HL-60 (cell line): ENCODE data around the gene CACNA1C.

ENCODE experiments used
- DNase-seq, 2 experiments: peaks; one replicate each; pipeline ENCODE4 v3.0.0-alpha.2; 2010 to 2020; ENCODE audit warnings: low read depth in 1 of 2, low spot score in 1 of 2
- H3K27ac ChIP-seq: fragments of 250-450 bp; sonication (Bioruptor Pico); replicated peaks from 2 replicates; pipeline ENCODE4 v1.5.1; 2020; ENCODE audit warnings: mild to moderate bottlenecking, moderate library complexity
- H3K27me3 ChIP-seq: fragments of 250-450 bp; sonication (Bioruptor Pico); 2 replicates; pipeline ENCODE4 v1.5.1; 2021; ENCODE audit warnings: mild to moderate bottlenecking, moderate library complexity; ENCODE audit not compliant: insufficient read depth, poor library complexity, severe bottlenecking
- H3K4me3 ChIP-seq: replicated peaks from 2 replicates; pipeline ENCODE4 v1.5.1; 2011; ENCODE audit warnings: mild to moderate bottlenecking, control low read depth, low read length; ENCODE audit not compliant: insufficient read depth
- GABPA ChIP-seq: IDR thresholded peaks from 2 replicates; pipeline ENCODE4 v1.6.1; 2012; ENCODE audit warnings: low read depth
- POLR2AphosphoS5 ChIP-seq: IDR thresholded peaks from 2 replicates; pipeline ENCODE4 v1.6.1; 2012; ENCODE audit warnings: low read depth
- REST ChIP-seq: IDR thresholded peaks from 2 replicates; pipeline ENCODE4 v1.6.1; 2012; ENCODE audit warnings: low read depth; ENCODE audit not compliant: insufficient replicate concordance
- SPI1 ChIP-seq: IDR thresholded peaks from 2 replicates; pipeline ENCODE4 v1.6.1; 2012; ENCODE audit warnings: low read depth, mild to moderate bottlenecking, borderline replicate concordance
- TF ChIP-seq, protein P1 (sequence below): IDR thresholded peaks from one replicate; pipeline ENCODE4 v1.5.1; 2011; ENCODE audit warnings: low read length, control low read depth, inconsistent platforms; ENCODE audit not compliant: insufficient read depth

Gene CACNA1C

GRCh38 chr12:2290516-2291065, 237.8 kb downstream of the CACNA1C start:
- Histone ChIP-seq H3K27ac (no peak overlapping the region), H3K27me3 (no peaks in the 10 kb centered on the region), H3K4me3 (no peak overlapping the region)
- no peak for DNase-seq
- TF ChIP-seq REST (no peak), POLR2AphosphoS5 (no peak), GABPA (no peak), SPI1 (no peak)
- TF ChIP-seq, protein P1, sequence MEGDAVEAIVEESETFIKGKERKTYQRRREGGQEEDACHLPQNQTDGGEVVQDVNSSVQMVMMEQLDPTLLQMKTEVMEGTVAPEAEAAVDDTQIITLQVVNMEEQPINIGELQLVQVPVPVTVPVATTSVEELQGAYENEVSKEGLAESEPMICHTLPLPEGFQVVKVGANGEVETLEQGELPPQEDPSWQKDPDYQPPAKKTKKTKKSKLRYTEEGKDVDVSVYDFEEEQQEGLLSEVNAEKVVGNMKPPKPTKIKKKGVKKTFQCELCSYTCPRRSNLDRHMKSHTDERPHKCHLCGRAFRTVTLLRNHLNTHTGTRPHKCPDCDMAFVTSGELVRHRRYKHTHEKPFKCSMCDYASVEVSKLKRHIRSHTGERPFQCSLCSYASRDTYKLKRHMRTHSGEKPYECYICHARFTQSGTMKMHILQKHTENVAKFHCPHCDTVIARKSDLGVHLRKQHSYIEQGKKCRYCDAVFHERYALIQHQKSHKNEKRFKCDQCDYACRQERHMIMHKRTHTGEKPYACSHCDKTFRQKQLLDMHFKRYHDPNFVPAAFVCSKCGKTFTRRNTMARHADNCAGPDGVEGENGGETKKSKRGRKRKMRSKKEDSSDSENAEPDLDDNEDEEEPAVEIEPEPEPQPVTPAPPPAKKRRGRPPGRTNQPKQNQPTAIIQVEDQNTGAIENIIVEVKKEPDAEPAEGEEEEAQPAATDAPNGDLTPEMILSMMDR = no peak

- H3K27me3 ChIP-seq = no peaks in the 10 kb centered on the region
- DNase-seq = peak; percentile 56 to 70
- H3K27ac ChIP-seq = no peak overlapping the region
- TF ChIP-seq POLR2AphosphoS5 (no peak), SPI1 (no peak), GABPA (no peak), REST (no peak)
- TF ChIP-seq, protein P1 = no peak
- no peak overlapping the region for H3K4me3 ChIP-seq
Observed at GRCh38 chr12:2291182-2291832, 238.5 kb downstream of the CACNA1C start.

GRCh38 chr12:2291947-2292346, 239.2 kb downstream of the CACNA1C start:
- no peak for DNase-seq
- TF ChIP-seq, protein P1 = no peak
- TF ChIP-seq GABPA (no peak), REST (no peak), POLR2AphosphoS5 (no peak), SPI1 (no peak)
- no peak overlapping the region for H3K4me3 ChIP-seq
- H3K27ac ChIP-seq = no peak overlapping the region
- H3K27me3 ChIP-seq = no peaks in the 10 kb centered on the region
